Measurements from ENCODE around the gene TPD52L1.

GRCh38 chr6:125124049-125124669, 29.4 kb upstream of the TPD52L1 start:
- TF ChIP-seq POLR2AphosphoS5 (IDR thresholded peaks at IDR 0.05; ENCODE audit: low read depth, low read length): no peak
- TF ChIP-seq, protein P1, sequence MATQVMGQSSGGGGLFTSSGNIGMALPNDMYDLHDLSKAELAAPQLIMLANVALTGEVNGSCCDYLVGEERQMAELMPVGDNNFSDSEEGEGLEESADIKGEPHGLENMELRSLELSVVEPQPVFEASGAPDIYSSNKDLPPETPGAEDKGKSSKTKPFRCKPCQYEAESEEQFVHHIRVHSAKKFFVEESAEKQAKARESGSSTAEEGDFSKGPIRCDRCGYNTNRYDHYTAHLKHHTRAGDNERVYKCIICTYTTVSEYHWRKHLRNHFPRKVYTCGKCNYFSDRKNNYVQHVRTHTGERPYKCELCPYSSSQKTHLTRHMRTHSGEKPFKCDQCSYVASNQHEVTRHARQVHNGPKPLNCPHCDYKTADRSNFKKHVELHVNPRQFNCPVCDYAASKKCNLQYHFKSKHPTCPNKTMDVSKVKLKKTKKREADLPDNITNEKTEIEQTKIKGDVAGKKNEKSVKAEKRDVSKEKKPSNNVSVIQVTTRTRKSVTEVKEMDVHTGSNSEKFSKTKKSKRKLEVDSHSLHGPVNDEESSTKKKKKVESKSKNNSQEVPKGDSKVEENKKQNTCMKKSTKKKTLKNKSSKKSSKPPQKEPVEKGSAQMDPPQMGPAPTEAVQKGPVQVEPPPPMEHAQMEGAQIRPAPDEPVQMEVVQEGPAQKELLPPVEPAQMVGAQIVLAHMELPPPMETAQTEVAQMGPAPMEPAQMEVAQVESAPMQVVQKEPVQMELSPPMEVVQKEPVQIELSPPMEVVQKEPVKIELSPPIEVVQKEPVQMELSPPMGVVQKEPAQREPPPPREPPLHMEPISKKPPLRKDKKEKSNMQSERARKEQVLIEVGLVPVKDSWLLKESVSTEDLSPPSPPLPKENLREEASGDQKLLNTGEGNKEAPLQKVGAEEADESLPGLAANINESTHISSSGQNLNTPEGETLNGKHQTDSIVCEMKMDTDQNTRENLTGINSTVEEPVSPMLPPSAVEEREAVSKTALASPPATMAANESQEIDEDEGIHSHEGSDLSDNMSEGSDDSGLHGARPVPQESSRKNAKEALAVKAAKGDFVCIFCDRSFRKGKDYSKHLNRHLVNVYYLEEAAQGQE (IDR thresholded peaks at IDR 0.05; ENCODE audit: insufficient read depth in 1 of 2, low read depth in 2 of 2, low read length in 2 of 2): no peak
- no peak for TF ChIP-seq FOXP2 (optimal IDR thresholded peaks at IDR 0.05; ENCODE audit: borderline replicate concordance, extremely low read depth, extremely low read length, insufficient read depth)
- no peak for TF ChIP-seq SIN3A (IDR thresholded peaks at IDR 0.05; ENCODE audit: borderline replicate concordance, insufficient read depth, low read length)
- TF ChIP-seq TAF1 (IDR thresholded peaks at IDR 0.05; ENCODE audit: borderline replicate concordance, insufficient read depth, low read length): no peak
